ENCODE data around the gene SLC15A3.

DNA sequence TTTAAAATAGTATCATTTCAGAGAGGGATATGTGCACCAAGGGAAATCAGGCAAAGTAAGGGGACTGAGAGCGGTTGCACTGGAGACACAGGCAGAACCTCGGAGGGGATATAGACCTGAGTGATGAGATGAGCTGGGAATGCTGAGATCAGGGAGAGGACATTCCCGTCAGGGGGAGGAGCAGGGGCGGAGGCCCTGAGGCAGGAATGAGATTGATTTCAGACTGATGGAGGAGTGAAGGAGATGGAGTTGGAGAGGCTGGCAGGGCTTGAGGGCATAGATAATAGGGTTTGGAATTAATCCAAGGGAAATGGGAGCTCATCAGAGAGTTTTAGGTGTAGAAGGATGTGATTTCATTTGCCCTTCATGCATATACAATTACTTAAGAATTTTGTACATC is 32.7 kb upstream of the SLC15A3 start:
- TF ChIP-seq, protein P1, sequence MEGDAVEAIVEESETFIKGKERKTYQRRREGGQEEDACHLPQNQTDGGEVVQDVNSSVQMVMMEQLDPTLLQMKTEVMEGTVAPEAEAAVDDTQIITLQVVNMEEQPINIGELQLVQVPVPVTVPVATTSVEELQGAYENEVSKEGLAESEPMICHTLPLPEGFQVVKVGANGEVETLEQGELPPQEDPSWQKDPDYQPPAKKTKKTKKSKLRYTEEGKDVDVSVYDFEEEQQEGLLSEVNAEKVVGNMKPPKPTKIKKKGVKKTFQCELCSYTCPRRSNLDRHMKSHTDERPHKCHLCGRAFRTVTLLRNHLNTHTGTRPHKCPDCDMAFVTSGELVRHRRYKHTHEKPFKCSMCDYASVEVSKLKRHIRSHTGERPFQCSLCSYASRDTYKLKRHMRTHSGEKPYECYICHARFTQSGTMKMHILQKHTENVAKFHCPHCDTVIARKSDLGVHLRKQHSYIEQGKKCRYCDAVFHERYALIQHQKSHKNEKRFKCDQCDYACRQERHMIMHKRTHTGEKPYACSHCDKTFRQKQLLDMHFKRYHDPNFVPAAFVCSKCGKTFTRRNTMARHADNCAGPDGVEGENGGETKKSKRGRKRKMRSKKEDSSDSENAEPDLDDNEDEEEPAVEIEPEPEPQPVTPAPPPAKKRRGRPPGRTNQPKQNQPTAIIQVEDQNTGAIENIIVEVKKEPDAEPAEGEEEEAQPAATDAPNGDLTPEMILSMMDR (IDR thresholded peaks at IDR 0.05; ENCODE audit: low read depth, low read length, poor library complexity, severe bottlenecking) = no peak
- TF ChIP-seq EZH2phosphoT487 (IDR thresholded peaks at IDR 0.05; ENCODE audit: borderline replicate concordance, low read length) = no peak

All from DOHH2 (cell line).